Medulla oblongata (tissue), 1 donor: ENCODE measurements around the gene CDKAL1.

Source experiments
- DNase-seq: peaks from one replicate; pipeline ENCODE4 v3.0.0-alpha.2; 2015; ENCODE audit errors: extremely low spot score

CDKAL1 gene

GRCh38 chr6:20835315-20836010 lies 301.2 kb downstream of the CDKAL1 start:
- DNase-seq = no peak

GRCh38 chr6:20837189-20837588 lies 302.9 kb downstream of the CDKAL1 start:
- DNase-seq = no peak

- no peak for DNase-seq
Measured at GRCh38 chr6:20838113-20838512, 303.9 kb downstream of the CDKAL1 start.

- DNase-seq = no peak
Measured at GRCh38 chr6:20839630-20840029, 305.4 kb downstream of the CDKAL1 start.

GRCh38 chr6:20840675-20841074 lies 306.4 kb downstream of the CDKAL1 start:
- no peak for DNase-seq

- peak; percentile 68 for DNase-seq
Measured at GRCh38 chr6:20841806-20842205, 307.5 kb downstream of the CDKAL1 start.

- no peak for DNase-seq
Measured at GRCh38 chr6:20845592-20845991, 311.3 kb downstream of the CDKAL1 start.

GRCh38 chr6:20846602-20847028 lies 312.4 kb downstream of the CDKAL1 start:
- no peak for DNase-seq

GRCh38 chr6:20847904-20848303 lies 313.6 kb downstream of the CDKAL1 start:
- DNase-seq = no peak

- DNase-seq = no peak
Measured at GRCh38 chr6:20850686-20851416, 316.6 kb downstream of the CDKAL1 start.

- DNase-seq = no peak
Measured at GRCh38 chr6:20851795-20852194, 317.5 kb downstream of the CDKAL1 start.

- no peak for DNase-seq
Measured at GRCh38 chr6:20853828-20854227, 319.6 kb downstream of the CDKAL1 start.

- DNase-seq = no peak
Measured at GRCh38 chr6:20856681-20857288, 322.5 kb downstream of the CDKAL1 start.

- DNase-seq = no peak
Measured at GRCh38 chr6:20861481-20861880, 327.2 kb downstream of the CDKAL1 start.

- no peak for DNase-seq
Measured at GRCh38 chr6:20866036-20866435, 331.8 kb downstream of the CDKAL1 start.

GRCh38 chr6:20866935-20867703 lies 332.9 kb downstream of the CDKAL1 start:
- no peak for DNase-seq

GRCh38 chr6:20868397-20869096 lies 334.3 kb downstream of the CDKAL1 start:
- DNase-seq = no peak

- no peak for DNase-seq
Measured at GRCh38 chr6:20870021-20870420, 335.8 kb downstream of the CDKAL1 start.

- no peak for DNase-seq
Measured at GRCh38 chr6:20870493-20870892, 336.2 kb downstream of the CDKAL1 start.

GRCh38 chr6:20873425-20874190 lies 339.4 kb downstream of the CDKAL1 start:
- no peak for DNase-seq
